ENCODE data around the gene TNFRSF9. TPM values are rescaled to one million over a fixed set of nuclear protein-coding genes. Genes with fewer than 3 reads are reported as not detected.
"Not testable (repeated sequence)": the region's sequence is repeated elsewhere in the genome, so short reads cannot be mapped to it uniquely, and the experiment has no call there.

The TNFRSF9 gene
- polyA plus RNA-seq, 1 donor (not counting 4 experiments of a cell fraction or from before 2014, with no cell fraction given): not detected

DNA sequence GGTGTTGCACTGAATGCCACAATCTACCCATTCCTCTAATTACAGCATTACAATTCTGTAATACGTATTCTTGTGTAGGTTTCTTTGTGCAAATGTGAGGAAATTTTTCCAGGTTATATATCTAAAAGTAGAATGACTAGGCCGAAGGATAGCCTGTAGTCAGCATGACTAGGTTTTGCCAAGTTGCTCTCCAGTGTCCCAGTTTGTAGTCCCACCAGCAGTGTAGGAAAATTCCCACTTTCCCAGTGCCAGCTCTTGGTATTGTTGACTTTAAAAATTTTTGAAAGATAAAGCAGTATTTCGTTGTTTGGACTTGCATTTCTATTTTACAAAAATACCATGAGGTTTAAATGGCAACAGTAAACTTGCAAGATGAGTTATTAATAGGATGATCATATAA lies 23.8 kb upstream of the TNFRSF9 start:
- no peaks in the 10 kb centered on the region for H3K27me3 ChIP-seq (ENCODE audit: control insufficient read depth, extremely low read depth, insufficient read depth, low read length)
- TF ChIP-seq EZH2 (IDR thresholded peaks at IDR 0.05; ENCODE audit: low read length): no peak
- TF ChIP-seq, protein P1, sequence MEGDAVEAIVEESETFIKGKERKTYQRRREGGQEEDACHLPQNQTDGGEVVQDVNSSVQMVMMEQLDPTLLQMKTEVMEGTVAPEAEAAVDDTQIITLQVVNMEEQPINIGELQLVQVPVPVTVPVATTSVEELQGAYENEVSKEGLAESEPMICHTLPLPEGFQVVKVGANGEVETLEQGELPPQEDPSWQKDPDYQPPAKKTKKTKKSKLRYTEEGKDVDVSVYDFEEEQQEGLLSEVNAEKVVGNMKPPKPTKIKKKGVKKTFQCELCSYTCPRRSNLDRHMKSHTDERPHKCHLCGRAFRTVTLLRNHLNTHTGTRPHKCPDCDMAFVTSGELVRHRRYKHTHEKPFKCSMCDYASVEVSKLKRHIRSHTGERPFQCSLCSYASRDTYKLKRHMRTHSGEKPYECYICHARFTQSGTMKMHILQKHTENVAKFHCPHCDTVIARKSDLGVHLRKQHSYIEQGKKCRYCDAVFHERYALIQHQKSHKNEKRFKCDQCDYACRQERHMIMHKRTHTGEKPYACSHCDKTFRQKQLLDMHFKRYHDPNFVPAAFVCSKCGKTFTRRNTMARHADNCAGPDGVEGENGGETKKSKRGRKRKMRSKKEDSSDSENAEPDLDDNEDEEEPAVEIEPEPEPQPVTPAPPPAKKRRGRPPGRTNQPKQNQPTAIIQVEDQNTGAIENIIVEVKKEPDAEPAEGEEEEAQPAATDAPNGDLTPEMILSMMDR (optimal IDR thresholded peaks at IDR 0.05 in 1 of 3, IDR thresholded peaks at IDR 0.05 in 1 of 3, conservative IDR thresholded peaks at IDR 0.05 in 1 of 3; ENCODE audit: extremely low read depth in 1 of 3, insufficient read depth in 2 of 3, low read length in 3 of 3): no peak
- peaks cover 72% of the 10 kb centered on the region for H3K79me2 ChIP-seq (ENCODE audit: control insufficient read depth, insufficient read depth, low read length)
- no peak for DNase-seq (ENCODE audit: low read depth, low spot score)
- peaks cover 6% of the 10 kb centered on the region for H3K4me1 ChIP-seq (ENCODE audit: control insufficient read depth, extremely low read depth, insufficient read depth, low read length)
- H2AFZ ChIP-seq (ENCODE audit: control insufficient read depth, low read length): no peak overlapping the region
- peaks cover 3% of the 10 kb centered on the region for H4K20me1 ChIP-seq (ENCODE audit: control insufficient read depth, extremely low read depth, insufficient read depth, low read length)
- no peak overlapping the region for H3K4me3 ChIP-seq (ENCODE audit: control insufficient read depth in 2 of 3, extremely low read depth in 1 of 3, insufficient read depth in 2 of 3, low read depth in 1 of 3, low read length in 3 of 3)
- H3K9me1 ChIP-seq (ENCODE audit: control insufficient read depth, extremely low read depth, insufficient read depth, low read length): no peaks in the 10 kb centered on the region
- no peaks in the 10 kb centered on the region for H3K9me3 ChIP-seq (ENCODE audit: control insufficient read depth, low read depth, low read length)
- dilution Hi-C loops (cut with MboI; ENCODE audit: extremely low pct_ligation_motif_present, low sequenced_read_pairs): no loop called here
- no peak overlapping the region for H3K4me2 ChIP-seq (ENCODE audit: control insufficient read depth, extremely low read depth, insufficient read depth, low read depth, low read length)
- no peak overlapping the region for H3K9ac ChIP-seq (ENCODE audit: control insufficient read depth, extremely low read depth, insufficient read depth, low read length)
- peaks cover 12 to 31% of the 10 kb centered on the region in 2 experiments for H3K36me3 ChIP-seq (ENCODE audit: control insufficient read depth in 2 of 2, extremely low read depth in 1 of 2, insufficient read depth in 2 of 2, low read length in 2 of 2)
- no peak overlapping the region for H3K27ac ChIP-seq (ENCODE audit: control insufficient read depth, insufficient read depth, low read length)
- FAIRE-seq: no peak

DNA sequence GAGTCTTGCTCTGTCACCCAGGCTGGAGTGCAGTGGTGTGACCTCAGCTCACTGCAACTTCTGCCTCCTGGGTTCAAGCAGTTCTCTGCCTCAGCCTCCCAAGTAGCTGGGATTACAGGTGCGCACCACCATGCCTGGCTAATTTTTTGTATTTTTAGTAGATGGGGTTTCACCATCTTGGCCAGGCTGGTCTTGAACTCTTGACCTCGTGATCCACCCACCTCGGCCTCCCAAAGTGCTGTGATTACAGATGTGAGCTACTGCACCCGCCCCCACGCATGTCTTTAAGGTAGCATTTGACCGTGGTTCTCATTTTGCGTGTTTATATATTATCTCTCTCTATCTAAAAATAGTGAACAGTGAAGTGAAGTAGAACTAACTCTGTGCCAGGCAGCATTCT lies 23.2 kb upstream of the TNFRSF9 start:
- H3K27ac ChIP-seq (ENCODE audit: control insufficient read depth, insufficient read depth, low read length); H3K9me3 ChIP-seq (ENCODE audit: control insufficient read depth, low read depth, low read length); H3K27me3 ChIP-seq (ENCODE audit: control insufficient read depth, extremely low read depth, insufficient read depth, low read length); H3K9me1 ChIP-seq (ENCODE audit: control insufficient read depth, extremely low read depth, insufficient read depth, low read length); FAIRE-seq; dilution Hi-C loops (cut with MboI; ENCODE audit: extremely low pct_ligation_motif_present, low sequenced_read_pairs); DNase-seq (ENCODE audit: low read depth, low spot score); H3K4me3 ChIP-seq (ENCODE audit: control insufficient read depth in 2 of 3, extremely low read depth in 1 of 3, insufficient read depth in 2 of 3, low read depth in 1 of 3, low read length in 3 of 3); H3K4me2 ChIP-seq (ENCODE audit: control insufficient read depth, extremely low read depth, insufficient read depth, low read depth, low read length); H3K9ac ChIP-seq (ENCODE audit: control insufficient read depth, extremely low read depth, insufficient read depth, low read length); H4K20me1 ChIP-seq (ENCODE audit: control insufficient read depth, extremely low read depth, insufficient read depth, low read length); H3K4me1 ChIP-seq (ENCODE audit: control insufficient read depth, extremely low read depth, insufficient read depth, low read length); H2AFZ ChIP-seq (ENCODE audit: control insufficient read depth, low read length): not testable (repeated sequence)
- H3K36me3 ChIP-seq (ENCODE audit: control insufficient read depth in 2 of 2, extremely low read depth in 1 of 2, insufficient read depth in 2 of 2, low read length in 2 of 2): peaks cover 11 to 31% of the 10 kb centered on the region in 2 experiments
- peaks cover 69% of the 10 kb centered on the region for H3K79me2 ChIP-seq (ENCODE audit: control insufficient read depth, insufficient read depth, low read length)

DNA sequence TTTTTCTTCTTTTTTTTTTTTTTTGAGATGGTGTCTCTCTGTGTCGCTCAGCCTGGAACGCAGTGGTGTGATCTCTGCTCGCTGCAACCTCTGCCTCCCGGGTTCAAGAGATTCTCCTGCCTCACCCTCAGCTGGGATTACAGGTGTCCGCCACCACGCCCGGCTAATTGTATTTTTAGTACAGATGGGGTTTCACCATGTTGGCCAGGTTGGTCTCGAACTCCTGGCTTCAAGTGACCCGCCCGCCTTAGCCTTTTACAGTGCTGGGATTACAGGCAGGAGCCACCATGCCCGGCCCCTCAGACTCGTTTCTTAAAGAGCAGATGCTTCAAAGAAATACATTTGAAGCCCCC lies 22.7 kb upstream of the TNFRSF9 start:
- peaks cover 68% of the 10 kb centered on the region for H3K79me2 ChIP-seq (ENCODE audit: control insufficient read depth, insufficient read depth, low read length)
- FAIRE-seq; H3K9me1 ChIP-seq (ENCODE audit: control insufficient read depth, extremely low read depth, insufficient read depth, low read length); H3K27me3 ChIP-seq (ENCODE audit: control insufficient read depth, extremely low read depth, insufficient read depth, low read length); H3K27ac ChIP-seq (ENCODE audit: control insufficient read depth, insufficient read depth, low read length); H3K4me1 ChIP-seq (ENCODE audit: control insufficient read depth, extremely low read depth, insufficient read depth, low read length); DNase-seq (ENCODE audit: low read depth, low spot score); H2AFZ ChIP-seq (ENCODE audit: control insufficient read depth, low read length); H3K4me3 ChIP-seq (ENCODE audit: control insufficient read depth in 2 of 3, extremely low read depth in 1 of 3, insufficient read depth in 2 of 3, low read depth in 1 of 3, low read length in 3 of 3); H3K4me2 ChIP-seq (ENCODE audit: control insufficient read depth, extremely low read depth, insufficient read depth, low read depth, low read length); dilution Hi-C loops (cut with MboI; ENCODE audit: extremely low pct_ligation_motif_present, low sequenced_read_pairs); H3K9me3 ChIP-seq (ENCODE audit: control insufficient read depth, low read depth, low read length); H3K9ac ChIP-seq (ENCODE audit: control insufficient read depth, extremely low read depth, insufficient read depth, low read length); H4K20me1 ChIP-seq (ENCODE audit: control insufficient read depth, extremely low read depth, insufficient read depth, low read length): not testable (repeated sequence)
- H3K36me3 ChIP-seq (ENCODE audit: control insufficient read depth in 2 of 2, extremely low read depth in 1 of 2, insufficient read depth in 2 of 2, low read length in 2 of 2): peaks cover 10 to 31% of the 10 kb centered on the region in 2 experiments

Measured in keratinocyte (primary cell).